Brain microvascular endothelial cell (primary cell): Measurements from ENCODE around the gene PDE9A.

Source experiments
- DNase-seq: peaks from one replicate; pipeline ENCODE4 v3.0.0-alpha.2; 2020
- H3K27ac ChIP-seq: fragments of 250-450 bp; sonication (Bioruptor Pico); 2 replicates; pipeline ENCODE4 v1.5.1; 2020; ENCODE audit warnings: mild to moderate bottlenecking, moderate library complexity
- H3K27me3 ChIP-seq: fragments of 250-450 bp; sonication (Bioruptor Pico); replicated peaks from 2 replicates; pipeline ENCODE4 v1.5.1; 2020; ENCODE audit warnings: mild to moderate bottlenecking
- H3K36me3 ChIP-seq: fragments of 250-450 bp; sonication (Bioruptor Pico); replicated peaks from 2 replicates; pipeline ENCODE4 v1.5.1; 2020; ENCODE audit warnings: mild to moderate bottlenecking
- H3K4me3 ChIP-seq: 2 replicates; pipeline ENCODE4 v1.5.1; 2011; ENCODE audit warnings: low read depth, mild to moderate bottlenecking, control low read depth, low read length, moderate library complexity
- CTCF ChIP-seq: IDR thresholded peaks from 2 replicates; pipeline ENCODE4 v1.5.1; 2011; ENCODE audit warnings: low read depth, mild to moderate bottlenecking, moderate library complexity, low read length, control low read depth, inconsistent platforms; ENCODE audit errors: missing control alignments
- in situ Hi-C: cut with HindIII; loops from 2 replicates; pipeline ENCODE4 v1.10.0; 2017; ENCODE audit warnings: low sequenced_read_pairs, low pct_ligation_motif_present

PDE9A gene

GRCh38 chr21:42815217-42815616 is 161.8 kb downstream of the PDE9A start:
- in situ Hi-C loops = no loop called here
- TF ChIP-seq CTCF = no peak
- DNase-seq = no peak
- no peak overlapping the region for H3K27ac ChIP-seq
- H3K27me3 ChIP-seq = no peaks in the 10 kb centered on the region
- H3K4me3 ChIP-seq = no peak overlapping the region
- H3K36me3 ChIP-seq = no peaks in the 10 kb centered on the region

GRCh38 chr21:42818328-42818749 is 164.9 kb downstream of the PDE9A start:
- H3K27ac ChIP-seq = no peak overlapping the region
- DNase-seq = peak; percentile 41
- peak; percentile 90 for TF ChIP-seq CTCF
- peaks cover 5% of the 10 kb centered on the region for H3K27me3 ChIP-seq
- no peak overlapping the region for H3K4me3 ChIP-seq
- in situ Hi-C loops = no loop called here
- no peaks in the 10 kb centered on the region for H3K36me3 ChIP-seq

GRCh38 chr21:42819861-42820615 is 166.6 kb downstream of the PDE9A start:
- in situ Hi-C loops = no loop called here

GRCh38 chr21:42820616-42821465 is 167.4 kb downstream of the PDE9A start:
- no peak for TF ChIP-seq CTCF
- Histone ChIP-seq H3K27me3 (peaks cover 8% of the 10 kb centered on the region), H3K36me3 (no peaks in the 10 kb centered on the region), H3K4me3 (no peak overlapping the region), H3K27ac (no peak overlapping the region)
- in situ Hi-C loops = no loop called here
- no peak for DNase-seq

More at GRCh38 chr21:42819861-42820615, 166.6 kb downstream of the PDE9A start:
- DNase-seq = no peak
- Histone ChIP-seq H3K27ac (no peak overlapping the region), H3K36me3 (no peaks in the 10 kb centered on the region), H3K4me3 (no peak overlapping the region), H3K27me3 (peaks cover 8% of the 10 kb centered on the region)
- no peak for TF ChIP-seq CTCF
